ENCODE measurements around the gene NAA60. TPM values are rescaled to one million over a fixed set of nuclear protein-coding genes. Genes with fewer than 3 reads are reported as not detected.

Gene NAA60
- total and polyA plus RNA-seq, 9 of the 15 experiments (the other 6 are each of a cell fraction or from before 2014, with no cell fraction given), result 2.1 to 49.4 (median 10.3) TPM

DNA sequence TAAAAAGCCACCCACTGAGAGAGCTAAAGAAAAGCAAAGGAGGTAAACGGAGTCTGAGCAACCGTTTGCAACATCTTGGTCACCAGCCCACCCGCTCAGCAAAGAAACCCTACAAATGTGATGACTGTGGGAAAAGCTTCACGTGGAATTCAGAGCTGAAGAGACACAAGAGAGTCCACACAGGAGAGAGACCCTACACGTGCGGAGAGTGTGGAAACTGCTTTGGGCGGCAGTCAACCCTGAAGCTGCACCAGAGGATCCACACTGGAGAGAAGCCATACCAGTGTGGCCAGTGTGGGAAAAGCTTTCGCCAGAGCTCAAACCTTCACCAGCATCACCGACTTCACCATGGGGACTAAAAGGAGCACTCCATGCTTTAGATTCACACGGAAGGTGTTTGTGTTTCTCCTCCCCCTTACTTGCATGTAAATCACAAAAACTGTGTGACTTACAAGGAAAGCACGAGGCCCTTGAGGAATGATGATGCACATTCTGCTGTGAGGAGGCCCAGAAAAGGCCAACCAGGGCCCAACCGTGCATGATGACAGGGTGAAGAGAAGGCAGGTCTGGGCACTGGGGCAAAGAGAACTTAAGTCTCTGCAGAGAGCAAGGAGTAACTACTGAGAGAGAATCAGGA is 34.8 kb upstream of the NAA60 start (continued):
- TF ChIP-seq, protein P1, sequence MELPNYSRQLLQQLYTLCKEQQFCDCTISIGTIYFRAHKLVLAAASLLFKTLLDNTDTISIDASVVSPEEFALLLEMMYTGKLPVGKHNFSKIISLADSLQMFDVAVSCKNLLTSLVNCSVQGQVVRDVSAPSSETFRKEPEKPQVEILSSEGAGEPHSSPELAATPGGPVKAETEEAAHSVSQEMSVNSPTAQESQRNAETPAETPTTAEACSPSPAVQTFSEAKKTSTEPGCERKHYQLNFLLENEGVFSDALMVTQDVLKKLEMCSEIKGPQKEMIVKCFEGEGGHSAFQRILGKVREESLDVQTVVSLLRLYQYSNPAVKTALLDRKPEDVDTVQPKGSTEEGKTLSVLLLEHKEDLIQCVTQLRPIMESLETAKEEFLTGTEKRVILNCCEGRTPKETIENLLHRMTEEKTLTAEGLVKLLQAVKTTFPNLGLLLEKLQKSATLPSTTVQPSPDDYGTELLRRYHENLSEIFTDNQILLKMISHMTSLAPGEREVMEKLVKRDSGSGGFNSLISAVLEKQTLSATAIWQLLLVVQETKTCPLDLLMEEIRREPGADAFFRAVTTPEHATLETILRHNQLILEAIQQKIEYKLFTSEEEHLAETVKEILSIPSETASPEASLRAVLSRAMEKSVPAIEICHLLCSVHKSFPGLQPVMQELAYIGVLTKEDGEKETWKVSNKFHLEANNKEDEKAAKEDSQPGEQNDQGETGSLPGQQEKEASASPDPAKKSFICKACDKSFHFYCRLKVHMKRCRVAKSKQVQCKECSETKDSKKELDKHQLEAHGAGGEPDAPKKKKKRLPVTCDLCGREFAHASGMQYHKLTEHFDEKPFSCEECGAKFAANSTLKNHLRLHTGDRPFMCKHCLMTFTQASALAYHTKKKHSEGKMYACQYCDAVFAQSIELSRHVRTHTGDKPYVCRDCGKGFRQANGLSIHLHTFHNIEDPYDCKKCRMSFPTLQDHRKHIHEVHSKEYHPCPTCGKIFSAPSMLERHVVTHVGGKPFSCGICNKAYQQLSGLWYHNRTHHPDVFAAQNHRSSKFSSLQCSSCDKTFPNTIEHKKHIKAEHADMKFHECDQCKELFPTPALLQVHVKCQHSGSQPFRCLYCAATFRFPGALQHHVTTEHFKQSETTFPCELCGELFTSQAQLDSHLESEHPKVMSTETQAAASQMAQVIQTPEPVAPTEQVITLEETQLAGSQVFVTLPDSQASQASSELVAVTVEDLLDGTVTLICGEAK (IDR thresholded peaks at IDR 0.05), result peak; percentile 66
- TF ChIP-seq, protein P1 (CRISPR knock-in tag; IDR thresholded peaks at IDR 0.05), result no peak
- TF ChIP-seq, protein P2, sequence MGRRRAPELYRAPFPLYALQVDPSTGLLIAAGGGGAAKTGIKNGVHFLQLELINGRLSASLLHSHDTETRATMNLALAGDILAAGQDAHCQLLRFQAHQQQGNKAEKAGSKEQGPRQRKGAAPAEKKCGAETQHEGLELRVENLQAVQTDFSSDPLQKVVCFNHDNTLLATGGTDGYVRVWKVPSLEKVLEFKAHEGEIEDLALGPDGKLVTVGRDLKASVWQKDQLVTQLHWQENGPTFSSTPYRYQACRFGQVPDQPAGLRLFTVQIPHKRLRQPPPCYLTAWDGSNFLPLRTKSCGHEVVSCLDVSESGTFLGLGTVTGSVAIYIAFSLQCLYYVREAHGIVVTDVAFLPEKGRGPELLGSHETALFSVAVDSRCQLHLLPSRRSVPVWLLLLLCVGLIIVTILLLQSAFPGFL (CRISPR knock-in tag; IDR thresholded peaks at IDR 0.05), result no peak
- TF ChIP-seq RBM25 (IDR thresholded peaks at IDR 0.05; ENCODE audit: low read depth, low read length, severe bottlenecking) (peak; percentile 67), C11orf30 (IDR thresholded peaks at IDR 0.05; ENCODE audit: low read depth) (peak; percentile 43; the same call in 1 of the 2 replicates), ZEB2 (IDR thresholded peaks at IDR 0.05) (peak; percentile 72), KDM1A (IDR thresholded peaks at IDR 0.05) (peak in 1 of 2 experiments; percentile 43; a peak in 1 of 4 replicates), SMAD1 (IDR thresholded peaks at IDR 0.05; ENCODE audit: low read depth, low read length, partially characterized antibody) (no peak), OTX1 (CRISPR knock-in tag; IDR thresholded peaks at IDR 0.05) (no peak)
- TF ChIP-seq, protein P3, sequence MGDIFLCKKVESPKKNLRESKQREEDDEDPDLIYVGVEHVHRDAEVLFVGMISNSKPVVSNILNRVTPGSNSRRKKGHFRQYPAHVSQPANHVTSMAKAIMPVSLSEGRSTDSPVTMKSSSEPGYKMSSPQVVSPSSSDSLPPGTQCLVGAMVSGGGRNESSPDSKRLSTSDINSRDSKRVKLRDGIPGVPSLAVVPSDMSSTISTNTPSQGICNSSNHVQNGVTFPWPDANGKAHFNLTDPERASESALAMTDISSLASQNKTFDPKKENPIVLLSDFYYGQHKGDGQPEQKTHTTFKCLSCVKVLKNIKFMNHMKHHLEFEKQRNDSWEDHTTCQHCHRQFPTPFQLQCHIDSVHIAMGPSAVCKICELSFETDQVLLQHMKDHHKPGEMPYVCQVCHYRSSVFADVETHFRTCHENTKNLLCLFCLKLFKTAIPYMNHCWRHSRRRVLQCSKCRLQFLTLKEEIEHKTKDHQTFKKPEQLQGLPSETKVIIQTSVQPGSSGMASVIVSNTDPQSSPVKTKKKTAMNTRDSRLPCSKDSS (IDR thresholded peaks at IDR 0.05; ENCODE audit: low read depth, partially characterized antibody), result peak; percentile 96
- TF ChIP-seq, protein P4, sequence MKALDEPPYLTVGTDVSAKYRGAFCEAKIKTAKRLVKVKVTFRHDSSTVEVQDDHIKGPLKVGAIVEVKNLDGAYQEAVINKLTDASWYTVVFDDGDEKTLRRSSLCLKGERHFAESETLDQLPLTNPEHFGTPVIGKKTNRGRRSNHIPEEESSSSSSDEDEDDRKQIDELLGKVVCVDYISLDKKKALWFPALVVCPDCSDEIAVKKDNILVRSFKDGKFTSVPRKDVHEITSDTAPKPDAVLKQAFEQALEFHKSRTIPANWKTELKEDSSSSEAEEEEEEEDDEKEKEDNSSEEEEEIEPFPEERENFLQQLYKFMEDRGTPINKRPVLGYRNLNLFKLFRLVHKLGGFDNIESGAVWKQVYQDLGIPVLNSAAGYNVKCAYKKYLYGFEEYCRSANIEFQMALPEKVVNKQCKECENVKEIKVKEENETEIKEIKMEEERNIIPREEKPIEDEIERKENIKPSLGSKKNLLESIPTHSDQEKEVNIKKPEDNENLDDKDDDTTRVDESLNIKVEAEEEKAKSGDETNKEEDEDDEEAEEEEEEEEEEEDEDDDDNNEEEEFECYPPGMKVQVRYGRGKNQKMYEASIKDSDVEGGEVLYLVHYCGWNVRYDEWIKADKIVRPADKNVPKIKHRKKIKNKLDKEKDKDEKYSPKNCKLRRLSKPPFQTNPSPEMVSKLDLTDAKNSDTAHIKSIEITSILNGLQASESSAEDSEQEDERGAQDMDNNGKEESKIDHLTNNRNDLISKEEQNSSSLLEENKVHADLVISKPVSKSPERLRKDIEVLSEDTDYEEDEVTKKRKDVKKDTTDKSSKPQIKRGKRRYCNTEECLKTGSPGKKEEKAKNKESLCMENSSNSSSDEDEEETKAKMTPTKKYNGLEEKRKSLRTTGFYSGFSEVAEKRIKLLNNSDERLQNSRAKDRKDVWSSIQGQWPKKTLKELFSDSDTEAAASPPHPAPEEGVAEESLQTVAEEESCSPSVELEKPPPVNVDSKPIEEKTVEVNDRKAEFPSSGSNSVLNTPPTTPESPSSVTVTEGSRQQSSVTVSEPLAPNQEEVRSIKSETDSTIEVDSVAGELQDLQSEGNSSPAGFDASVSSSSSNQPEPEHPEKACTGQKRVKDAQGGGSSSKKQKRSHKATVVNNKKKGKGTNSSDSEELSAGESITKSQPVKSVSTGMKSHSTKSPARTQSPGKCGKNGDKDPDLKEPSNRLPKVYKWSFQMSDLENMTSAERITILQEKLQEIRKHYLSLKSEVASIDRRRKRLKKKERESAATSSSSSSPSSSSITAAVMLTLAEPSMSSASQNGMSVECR (CRISPR knock-in tag; IDR thresholded peaks at IDR 0.05), result no peak
